Activated CD4-positive, alpha-beta T cell treated with anti-CD3 and anti-CD28 coated beads for 48 hours (primary cell): ENCODE data around the gene HTR3C.

ENCODE experiments used
- DNase-seq: peaks from one replicate; pipeline ENCODE4 v3.0.0-alpha.2; 2020

HTR3C gene

GRCh38 chr3:184096811-184097383 is 44.0 kb downstream of the HTR3C start, which contains the start of gene HTR3E:
HTR3E (plus strand) TSS chr3:184097064; CDS start chr3:184097530, 466 bp downstream.
- no peak for DNase-seq

DNA sequence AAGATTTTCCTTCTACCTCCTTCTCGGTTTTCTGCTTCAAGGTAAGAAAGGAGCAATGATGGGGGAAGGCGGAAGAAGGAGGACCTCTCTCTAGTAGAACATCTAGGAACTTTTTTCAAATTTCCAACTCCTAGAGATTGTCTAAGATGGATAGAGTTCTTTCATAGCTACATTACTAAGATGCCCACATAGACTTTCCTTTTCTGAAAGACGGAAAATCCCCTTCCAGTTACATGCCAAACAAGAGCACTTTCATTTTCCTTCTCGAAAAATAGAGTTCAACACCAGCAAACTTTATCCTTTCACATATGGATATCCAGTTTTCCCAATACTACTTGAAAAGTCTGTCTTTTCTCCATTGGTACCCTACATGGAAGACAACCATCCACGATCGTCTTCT is 44.7 kb downstream of the HTR3C start:
- no peak for DNase-seq

DNA sequence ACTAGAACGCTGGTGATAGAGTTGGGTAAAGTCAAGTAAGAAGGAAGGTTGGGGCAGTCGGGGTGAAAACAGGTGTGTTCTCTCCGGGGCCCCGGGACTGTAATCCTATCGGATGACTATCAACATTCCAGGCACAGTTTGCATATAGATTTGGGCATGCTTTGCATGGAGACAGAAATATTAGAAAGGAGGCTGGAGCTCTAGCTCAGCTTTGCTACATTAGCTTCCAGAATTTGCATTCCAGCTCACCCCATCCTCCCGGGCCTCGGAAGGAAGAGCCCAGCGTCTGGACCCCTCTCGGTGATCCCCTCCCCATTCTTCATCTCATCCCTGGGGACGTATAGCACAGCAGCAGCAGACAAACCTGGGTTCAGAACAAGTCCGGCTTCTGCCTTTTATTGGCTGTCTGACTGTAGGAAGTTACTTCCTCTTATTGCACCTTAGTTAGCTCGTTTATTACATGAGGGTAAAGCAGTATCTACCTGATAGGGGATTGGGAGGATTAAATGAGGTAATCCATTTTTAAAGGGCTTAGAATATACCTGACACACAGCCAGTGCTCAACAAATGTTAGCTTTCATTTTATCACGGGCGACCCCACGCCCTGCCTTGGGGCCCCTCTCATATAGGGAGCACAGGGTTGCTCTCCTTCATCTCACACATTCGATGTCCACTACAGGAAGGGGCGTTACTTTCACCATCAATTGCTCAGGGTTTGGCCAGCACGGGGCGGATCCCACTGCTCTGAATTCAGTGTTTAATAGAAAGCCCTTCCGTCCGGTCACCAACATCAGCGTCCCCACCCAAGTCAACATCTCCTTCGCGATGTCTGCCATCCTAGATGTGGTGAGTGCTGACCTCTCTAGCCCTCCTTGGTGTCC is 47.2 kb downstream of the HTR3C start:
- no peak for DNase-seq
